Muscle of back (tissue), 11 donors: ENCODE measurements around the gene ADCY3. TPM values are rescaled to one million over a fixed set of nuclear protein-coding genes. Genes with fewer than 3 reads are reported as not detected.
"Not testable (repeated sequence)": the region's sequence is repeated elsewhere in the genome, so short reads cannot be mapped to it uniquely, and the experiment has no call there.

Source experiments
- DNase-seq, 3 donors: peaks; one replicate each; pipeline versions ENCODE4 v3.0.0 to v3.0.0-alpha.2; 2013
- polyA plus RNA-seq, 10 donors: library from polyadenylated mRNA; unstranded; fragments of 120-200 nt; gene quantifications; one replicate each; pipeline ENCODE4 v1.2.1, GENCODE V29; 2013; ENCODE audit not compliant: insufficient read length in 10 of 10

The ADCY3 gene
- polyA plus RNA-seq, 10 donors, result 19.3 to 37.0 (median 23.5) TPM

GRCh38 chr2:24850944-24851343 lies 69.1 kb downstream of the ADCY3 start:
- DNase-seq, result peak in 1 of 3 donors; percentile 47

DNA sequence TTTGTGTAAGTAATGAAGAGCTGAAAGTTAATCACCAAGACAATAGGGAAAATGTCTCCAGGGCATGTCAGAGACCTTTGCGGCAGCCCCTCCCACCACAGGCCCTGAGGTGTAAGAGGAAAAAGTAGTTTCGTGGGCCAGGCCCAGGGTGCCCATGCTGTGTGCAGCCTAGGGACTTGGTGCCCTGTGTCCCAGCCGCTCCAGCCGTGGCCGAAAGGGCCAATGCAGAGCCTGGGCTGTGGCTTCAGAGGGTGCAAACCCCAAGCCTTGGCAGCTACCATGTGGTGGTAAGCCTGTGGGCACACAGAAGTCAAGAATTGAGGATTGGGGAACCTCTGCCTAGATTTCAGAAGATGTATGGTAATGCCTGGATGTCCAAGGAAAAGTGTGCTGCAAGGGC lies 74.3 kb downstream of the ADCY3 start:
- DNase-seq, result no peak

DNA sequence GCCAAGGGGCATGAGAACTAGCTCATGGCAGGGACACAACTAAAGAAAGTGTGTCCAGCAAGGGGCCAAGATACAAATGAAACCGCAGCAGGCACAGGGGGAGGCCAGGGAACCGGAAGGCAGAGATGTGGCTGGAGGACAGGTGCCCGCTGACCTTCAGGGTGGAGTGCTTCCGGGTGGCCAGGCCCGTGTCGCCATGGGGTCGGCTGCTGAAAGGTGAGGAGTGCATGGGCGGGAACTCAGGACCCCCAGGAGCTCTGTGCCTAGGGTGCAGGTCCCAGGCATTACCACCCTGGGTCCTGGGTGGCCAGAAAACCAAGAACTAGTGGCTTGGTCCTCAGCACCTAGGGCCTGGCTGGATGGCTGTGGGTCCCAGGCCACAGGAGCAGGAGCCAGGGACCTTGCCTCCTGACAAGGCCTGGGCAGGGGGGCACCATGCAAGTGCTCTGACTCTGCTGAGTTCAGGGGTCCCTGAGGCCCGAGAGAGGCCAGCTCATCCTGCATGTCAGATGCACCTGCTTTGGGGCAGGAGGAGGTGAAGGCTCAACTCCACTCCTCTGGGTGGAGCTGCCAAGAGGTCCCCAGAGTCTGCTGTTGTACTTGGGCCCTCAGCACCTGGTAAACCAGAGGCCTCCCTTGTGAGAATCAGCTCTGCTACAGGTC lies 75.9 kb downstream of the ADCY3 start:
- DNase-seq, result no peak

DNA sequence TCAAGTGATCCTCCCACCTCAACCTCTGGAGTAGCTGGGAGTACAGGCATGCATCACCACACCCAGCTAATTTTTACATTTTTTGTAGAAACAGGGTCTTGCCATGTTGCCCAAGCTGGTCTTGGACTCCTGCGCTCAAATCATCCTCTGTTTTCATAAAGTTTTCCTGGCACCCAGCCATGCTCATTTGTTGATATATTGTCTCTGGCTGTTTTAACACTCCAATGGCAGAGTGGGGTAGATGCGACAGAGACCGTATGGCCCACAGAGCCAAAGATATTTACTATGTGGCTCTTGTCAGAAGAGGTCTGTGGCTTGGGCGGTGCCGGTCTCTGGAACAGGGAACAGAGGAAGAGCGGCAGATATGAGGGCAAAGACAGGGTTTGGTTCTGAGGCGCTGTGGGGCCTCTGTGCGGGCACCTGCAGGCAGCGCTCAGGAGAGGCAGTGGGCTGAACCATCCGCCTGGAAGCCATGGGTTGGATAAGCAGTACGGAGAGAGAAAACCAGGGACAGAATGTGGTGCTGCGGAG lies 76.6 kb downstream of the ADCY3 start:
- DNase-seq, result no peak

- no peak for DNase-seq
Observed at GRCh38 chr2:24842081-24843050, 77.7 kb downstream of the ADCY3 start.

DNA sequence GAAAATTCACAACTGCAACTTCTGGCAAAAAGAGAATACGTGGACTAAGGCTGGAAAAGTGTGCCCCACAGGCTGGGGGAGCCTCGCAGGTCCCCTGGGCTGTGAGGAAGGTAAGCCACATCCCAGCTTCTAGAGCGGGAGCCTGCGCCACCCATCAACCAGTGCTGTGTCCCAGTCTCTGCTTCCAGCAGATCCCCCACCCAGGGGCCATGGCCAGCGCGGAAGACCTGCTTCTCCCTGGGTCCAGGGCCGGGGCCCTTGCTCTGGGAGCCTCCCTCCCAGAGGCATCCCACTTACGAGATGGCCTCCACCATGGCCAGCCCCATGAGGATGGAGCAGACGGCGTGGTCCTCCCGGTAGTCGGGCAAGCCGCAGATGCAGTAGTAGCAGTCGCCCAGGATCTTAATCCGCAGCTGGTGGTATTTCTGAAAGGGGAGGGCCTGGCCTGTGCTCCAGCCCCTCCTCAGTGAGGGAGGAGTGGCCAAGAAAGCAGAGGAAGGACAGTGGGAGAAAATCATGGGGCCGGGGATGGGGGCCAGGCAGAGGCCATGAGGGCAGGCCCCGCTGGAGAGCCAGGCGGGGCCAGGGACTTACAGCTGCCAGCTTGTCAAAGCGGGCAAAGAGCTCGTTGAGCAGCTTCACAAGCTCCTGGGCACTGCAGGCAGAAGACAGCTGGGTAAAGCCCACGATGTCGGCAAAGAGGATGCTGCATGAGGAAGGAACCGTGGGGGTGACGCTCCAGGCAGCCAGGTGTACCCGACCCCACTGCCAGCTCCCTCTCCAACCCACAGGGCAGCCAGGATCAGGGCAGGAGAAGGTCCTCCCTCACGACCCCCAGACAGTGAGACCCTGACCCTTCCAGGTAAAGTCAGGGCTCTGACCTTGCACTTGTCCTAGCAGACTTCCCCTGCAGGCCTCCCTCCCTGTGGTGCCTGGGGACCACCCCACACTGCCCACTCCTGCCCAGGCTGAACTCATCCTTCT lies 78.8 kb downstream of the ADCY3 start:
- peak in 1 of 3 donors; percentile 39 for DNase-seq

GRCh38 chr2:24840164-24840869 lies 79.7 kb downstream of the ADCY3 start:
- no peak for DNase-seq

GRCh38 chr2:24839729-24840128 lies 80.3 kb downstream of the ADCY3 start:
- no peak for DNase-seq

GRCh38 chr2:24838541-24838940 lies 81.5 kb downstream of the ADCY3 start:
- DNase-seq, result no peak

DNA sequence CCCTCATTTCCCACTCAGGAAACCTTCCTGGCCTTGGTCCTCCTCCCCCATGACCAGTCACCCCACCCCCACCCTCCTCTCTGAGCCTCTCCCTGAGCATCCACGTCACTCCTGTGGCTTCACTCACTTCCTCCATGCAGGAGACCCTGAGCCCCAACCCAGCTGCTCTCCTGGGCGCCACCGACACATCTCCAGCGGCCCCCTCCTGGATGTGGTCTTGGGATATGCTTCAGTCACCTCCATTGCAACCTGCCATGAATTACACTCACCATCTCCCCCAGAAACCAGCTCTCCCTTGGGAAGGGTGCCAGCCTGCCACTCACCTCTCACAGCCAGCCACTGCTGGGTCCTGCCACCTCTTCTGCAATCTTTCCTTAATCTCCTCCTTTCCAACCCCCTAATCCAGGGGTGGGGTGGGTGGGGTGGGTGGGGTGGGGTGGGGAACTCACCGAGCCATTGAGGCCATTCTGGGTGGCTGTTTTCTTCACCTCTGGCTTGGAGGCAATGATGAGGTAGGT lies 82.0 kb downstream of the ADCY3 start:
- DNase-seq, result no peak

DNA sequence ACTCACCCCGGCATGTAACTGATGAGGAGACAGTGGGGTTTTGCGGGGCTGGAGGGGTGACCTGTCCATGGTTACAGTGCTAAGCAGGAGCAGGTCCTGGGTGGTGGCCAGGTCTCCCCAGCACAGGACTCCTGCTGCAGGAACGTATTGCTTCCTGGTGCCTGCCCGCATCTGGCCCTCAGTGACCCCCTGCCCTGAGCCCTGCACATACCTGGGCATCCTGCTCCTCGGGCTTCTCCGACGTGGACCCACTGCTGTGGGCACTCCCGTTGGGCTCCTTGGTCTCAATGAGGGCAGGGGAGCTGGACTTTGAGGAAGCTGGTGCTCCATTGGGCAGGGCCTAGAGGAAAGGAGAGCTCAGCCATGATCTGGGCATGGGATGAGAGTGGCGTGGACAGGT lies 83.3 kb downstream of the ADCY3 start:
- DNase-seq, result no peak

DNA sequence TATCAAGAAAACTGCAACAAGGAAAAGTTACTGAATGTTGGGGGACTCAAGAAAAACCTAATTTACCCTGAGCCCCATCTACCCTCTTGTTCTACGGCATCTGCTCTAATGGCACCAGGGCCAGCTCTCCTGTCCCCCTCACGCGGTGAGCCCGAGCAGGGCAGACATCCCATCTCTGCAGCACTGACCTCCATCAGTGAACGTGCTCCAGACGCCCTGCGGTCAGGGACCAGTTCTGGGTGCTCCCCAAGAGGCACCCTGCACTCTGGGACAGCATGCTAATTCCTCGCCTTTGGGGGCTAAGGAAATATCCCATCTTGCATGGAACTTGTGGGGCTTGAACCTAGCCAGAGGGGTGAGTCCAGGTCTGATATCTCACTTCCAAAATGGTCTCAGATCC lies 83.8 kb downstream of the ADCY3 start:
- no peak for DNase-seq

- not testable (repeated sequence) for DNase-seq
Observed at GRCh38 chr2:24835411-24835810, 84.6 kb downstream of the ADCY3 start.

DNA sequence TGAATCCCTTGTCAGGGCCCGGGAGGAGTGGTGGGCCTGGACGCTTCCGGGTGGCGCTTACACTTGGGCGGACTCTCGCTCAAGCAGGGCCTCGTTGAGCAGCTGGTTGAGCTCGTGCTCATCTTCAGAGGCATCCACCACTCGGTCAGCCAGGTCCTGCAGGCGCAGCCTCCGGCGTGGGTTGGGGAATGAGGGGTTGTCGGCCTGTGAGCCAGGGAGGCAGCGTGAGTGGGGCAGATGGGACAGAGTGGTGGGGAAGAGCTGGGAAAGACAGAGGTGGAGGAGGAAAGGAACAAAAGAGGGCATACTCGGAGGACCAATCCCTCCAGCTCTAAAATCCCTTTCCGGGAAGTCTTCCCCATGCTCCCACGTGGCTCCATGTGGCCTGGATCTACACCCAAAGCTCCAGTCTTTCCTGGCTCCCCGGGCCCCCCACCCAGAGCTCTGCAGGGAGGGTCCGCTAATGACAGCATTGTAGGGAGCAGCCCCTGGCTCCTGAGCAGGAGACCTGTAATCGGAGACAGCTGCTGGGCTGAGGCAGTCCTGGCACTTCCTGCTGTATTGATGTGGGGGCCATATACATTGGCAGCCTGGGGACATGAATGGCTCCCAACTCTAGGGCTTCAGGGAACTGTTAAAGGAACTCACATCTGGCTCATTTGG lies 85.2 kb downstream of the ADCY3 start:
- DNase-seq, result no peak

DNA sequence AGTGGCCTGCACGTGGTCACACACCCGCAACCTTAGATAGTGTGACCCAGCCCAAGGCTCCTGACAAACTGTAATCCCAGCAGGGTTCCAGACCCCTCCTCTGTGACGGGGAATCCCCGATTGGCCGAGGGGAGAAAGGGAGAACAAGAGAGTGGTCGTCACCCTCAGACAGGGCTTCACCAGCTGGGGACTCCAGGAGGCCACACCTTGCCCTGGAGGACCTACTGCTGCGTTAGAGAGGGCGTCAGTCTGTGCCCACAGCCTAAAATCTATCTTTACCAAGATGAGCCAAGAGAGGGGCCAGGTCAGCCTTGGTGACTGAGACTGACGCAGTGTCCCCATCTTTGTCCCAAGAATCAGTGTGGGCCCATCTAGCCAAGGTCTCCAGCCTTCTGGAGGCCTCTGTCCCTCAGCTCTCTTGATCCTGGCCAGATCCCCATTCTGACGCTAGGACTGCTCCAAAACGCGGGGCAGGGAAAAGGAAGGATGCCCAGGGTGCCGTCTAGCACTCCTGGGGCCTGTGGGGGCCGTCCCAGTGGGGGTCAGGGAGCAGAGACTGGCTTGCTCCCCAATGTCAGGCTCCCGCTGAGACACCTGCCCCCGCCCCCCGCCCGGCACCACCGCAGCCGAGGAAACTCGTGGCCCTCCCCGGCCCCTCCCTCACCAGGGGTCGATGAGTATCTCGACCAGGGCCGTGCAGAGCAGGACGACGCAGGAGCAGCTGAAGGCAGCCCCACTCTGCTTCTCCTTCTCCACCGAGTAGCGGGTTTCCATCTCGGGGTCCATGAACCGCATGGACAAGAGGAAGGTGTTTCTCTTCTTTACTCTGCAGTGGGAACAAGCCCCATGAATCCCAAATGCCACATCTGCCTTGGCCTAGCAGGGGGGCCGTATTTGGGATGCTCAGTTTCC lies 86.0 kb downstream of the ADCY3 start:
- DNase-seq, result no peak

DNA sequence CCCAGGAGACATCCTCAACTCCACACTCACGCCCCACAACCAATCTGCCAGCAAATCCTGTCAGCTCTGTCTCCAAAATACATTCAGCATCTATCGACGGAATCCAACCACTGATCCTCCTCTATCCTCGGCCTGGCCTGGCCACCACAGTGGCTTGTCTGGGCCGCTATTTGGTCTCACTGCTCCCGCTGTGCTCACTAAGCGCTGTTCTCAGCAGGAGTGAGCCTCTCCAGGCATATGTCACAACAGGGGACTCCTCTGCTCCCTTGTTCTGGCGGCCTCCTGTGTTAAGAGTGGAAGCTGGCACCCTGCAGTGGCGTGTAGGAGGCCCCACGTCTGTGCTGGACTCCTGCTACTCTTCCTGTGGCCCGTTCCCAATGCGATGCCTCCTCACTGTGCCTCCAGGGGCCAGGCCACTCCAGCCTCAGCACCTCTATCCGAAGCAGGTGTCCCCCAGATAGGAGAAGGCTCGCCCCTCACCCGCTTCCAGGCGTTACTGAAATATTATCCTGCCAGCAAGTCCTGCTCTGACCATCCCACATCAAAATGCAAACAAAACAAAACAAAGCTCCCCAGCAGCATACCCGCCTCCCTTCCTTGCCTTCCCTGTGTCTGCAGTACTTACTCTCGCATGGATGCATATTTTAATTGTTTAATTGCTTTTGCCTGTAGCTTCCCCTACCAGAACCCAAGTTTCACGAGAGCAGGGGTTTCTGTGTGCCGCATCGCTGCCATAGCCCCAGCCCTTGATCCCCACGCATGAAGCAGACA lies 86.9 kb downstream of the ADCY3 start:
- DNase-seq, result no peak

DNA sequence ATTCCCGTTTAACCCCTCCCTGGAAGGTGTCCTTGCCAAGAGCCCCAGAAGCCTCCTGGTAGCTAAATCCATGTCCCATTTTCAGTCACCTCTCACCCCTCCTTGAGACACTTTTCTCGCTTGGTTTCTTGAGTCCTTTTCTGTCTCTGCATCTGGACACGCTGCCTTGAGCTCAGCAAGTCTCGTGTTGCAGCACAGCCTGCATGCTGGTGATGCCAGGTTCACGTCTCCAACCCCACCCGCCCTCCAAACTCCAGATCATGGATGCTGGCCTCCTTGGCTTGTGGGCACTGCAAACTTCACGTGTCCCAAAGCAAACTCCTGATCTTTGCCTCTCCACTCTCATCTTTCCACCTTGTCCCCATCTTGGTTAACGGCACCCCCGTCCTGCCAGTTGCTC lies 87.5 kb downstream of the ADCY3 start:
- no peak for DNase-seq

- peak; percentile 46 to 71 (median 46) for DNase-seq
Observed at GRCh38 chr2:24832073-24832461, 88.0 kb downstream of the ADCY3 start.
